Measurements from ENCODE around the gene ATP10D.
A peak's percentile ranks its signal among the peaks of the same experiment; 100 is the strongest.
"Not testable (repeated sequence)": the region's sequence is repeated elsewhere in the genome, so short reads cannot be mapped to it uniquely, and the experiment has no call there.

The ATP10D gene

DNA sequence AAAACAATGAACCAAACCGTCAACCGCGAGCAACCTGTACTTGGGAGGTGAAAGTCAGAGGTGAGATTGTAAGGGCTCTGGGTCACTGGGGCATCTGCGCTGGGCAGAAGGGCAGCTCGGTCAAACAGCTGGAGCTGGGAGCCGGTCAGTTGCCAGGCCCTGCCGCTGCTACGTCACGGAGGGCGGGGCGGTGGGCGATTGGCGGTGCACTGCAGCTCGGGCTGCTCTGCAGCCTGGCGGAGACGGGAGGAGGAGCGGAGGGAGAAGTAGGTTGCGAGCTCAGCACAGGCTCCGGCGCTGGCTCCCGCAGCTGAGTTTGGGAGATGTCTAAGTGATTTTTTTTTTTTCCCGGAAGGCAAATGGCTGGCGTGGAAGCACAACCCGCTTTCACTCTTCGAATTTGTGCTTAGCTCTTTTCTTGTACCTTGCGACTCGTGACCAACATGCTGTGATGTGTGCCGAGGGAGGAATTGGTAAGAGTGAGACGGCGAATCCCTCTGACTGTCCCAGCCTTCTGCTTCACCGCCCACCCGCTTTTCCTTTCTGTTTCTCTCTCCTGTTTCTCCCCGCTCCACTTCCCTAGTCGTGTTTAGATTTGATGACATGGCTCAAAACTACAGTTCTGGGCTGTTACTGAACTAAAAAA is at the start of gene ATP10D:
ATP10D (plus strand) TSS at position 229 of the 646 bp plus-strand sequence. CDS start 27,266 bp downstream, outside the sequence.
- peak; percentile 75 for DNase-seq (ENCODE audit: low spot score)

DNA sequence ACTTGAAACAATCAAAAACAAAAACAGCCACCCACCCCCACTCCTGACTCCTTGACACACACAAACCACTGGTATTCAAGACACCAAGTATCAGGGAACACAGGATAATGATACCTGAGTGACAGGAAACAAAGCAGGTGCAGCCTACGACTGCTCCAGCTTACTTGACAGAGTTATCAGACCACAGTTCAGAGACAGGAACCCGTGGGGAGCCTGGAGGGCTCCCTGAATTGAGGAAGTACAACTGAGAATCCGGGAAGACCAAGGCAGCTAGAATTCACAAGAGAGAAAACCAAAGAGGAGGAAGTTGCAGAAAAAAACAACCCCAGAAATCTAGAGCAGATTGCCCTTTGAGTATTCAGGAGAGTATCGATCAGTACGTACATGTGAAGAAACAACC is 42.1 kb upstream of the ATP10D start:
- DNase-seq (ENCODE audit: low spot score): no peak

DNA sequence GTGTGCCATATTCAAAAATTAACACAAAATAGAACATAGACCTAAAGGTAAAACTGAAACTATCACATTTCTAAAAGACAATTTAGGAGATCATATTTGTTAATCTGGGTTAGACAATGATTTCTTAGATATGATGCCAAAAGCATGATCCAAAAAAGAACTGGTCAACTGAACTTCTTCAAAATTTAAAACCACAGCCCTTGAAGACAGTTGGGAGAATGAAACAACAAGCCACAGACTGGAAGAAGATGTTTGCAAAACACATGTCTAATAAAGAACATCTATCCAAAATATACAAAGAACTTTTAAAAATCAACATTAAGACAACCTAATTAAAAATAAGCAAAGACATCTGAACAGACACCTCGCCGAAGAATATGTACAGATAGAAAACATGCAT is 41.0 kb upstream of the ATP10D start:
- DNase-seq (ENCODE audit: low spot score): no peak

DNA sequence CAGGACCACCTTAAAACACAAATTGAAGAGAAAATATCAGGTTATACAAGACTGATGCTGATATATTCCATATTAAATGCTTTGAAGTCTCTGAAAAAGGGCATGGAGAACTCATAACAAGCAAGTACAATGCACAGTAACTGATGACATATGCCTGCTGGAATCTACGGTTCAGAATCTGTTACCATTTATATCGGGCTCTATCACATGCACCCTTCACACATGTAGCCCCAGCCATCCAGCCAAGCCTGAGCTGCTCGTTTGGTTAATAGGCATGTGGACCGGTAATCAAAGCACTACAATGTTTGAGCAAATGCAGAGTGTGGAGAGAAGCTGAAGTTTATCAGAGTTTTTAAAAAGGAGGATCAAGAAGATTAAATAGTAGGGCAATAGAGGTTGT is 33.4 kb upstream of the ATP10D start:
- no peak for DNase-seq (ENCODE audit: low spot score)

DNA sequence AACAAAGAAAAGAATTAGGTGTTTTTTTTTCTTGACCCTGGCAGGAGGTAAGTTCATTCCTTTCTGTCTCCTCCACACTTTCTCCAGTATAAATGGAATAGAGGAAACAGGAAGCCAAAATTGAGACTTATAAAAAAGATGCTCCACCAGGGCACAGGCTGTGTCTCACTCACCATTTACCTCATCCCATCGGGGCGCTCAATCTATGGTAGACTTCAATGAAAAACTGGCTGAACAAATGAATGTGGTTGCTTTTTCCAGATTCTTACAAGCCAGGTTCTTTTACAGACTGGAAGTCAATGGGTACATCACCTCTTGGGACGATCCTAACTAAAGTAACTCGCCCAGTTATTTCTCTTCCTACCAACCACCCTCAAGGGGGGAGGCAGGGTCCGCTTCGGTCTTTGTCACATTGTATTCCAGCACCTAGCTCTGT is 22.3 kb upstream of the ATP10D start:
- DNase-seq (ENCODE audit: low spot score): no peak

- DNase-seq (ENCODE audit: low spot score): peak; percentile 97
These were observed 21.7 kb upstream of the ATP10D start, which contains the start of gene COMMD8 for GRCh38 chr4:47463235-47463956. Gene COMMD8 (minus strand): TSS chr4:47463702. CDS start chr4:47463651, 51 bp downstream.

DNA sequence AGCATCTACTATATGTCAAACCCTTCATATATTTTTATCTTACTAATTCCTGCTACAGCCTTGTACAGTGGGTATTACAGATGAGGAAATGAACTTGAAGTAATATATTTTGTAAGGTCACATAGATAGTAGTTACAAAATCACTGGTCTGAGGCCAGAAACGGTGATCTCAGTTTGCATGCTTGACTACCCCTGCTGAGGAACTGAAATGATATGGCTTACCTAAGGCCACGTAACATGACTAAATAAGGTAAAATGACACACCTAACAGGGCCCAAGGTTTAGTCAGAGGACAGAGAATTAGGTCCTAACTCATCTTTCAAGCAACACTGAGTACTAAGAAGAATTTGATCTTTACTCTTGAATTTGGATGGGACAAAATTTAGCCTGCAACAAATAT is 20.1 kb upstream of the ATP10D start:
- peak; percentile 58 for DNase-seq (ENCODE audit: low spot score)

DNA sequence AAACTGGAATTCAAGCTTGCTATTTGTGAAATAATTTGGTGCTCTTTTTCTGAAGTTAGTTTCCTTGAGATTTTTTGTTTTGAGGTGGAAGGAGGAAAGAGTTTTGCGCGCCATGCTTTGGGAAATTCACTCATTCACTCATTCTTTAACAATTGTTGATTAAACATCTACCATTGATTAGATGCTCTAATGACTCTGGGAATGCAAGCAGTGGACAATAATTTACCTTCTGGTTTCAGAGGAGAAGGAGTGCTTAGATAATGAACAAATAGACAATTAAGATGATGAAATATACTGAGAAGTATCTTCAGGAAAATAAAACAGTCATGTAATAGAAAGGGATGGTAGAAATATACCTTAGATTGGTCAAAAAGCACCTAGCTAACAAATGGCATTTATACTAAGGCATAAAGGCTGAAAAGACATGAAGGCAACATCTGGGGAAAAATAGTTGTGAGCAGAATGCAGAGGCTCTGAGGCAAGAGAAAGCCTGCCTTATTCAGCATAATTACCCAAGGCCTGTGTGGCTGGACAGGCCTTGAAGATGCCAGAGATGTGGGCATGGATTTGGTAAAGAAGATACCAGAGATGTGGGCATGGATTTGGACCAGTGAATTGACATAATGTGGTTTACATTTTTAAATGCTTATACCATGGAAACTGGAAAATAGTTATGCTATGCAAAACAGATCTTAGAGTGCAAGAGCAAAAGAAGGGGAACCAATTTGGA is 18.9 kb upstream of the ATP10D start:
- DNase-seq (ENCODE audit: low spot score): no peak

DNA sequence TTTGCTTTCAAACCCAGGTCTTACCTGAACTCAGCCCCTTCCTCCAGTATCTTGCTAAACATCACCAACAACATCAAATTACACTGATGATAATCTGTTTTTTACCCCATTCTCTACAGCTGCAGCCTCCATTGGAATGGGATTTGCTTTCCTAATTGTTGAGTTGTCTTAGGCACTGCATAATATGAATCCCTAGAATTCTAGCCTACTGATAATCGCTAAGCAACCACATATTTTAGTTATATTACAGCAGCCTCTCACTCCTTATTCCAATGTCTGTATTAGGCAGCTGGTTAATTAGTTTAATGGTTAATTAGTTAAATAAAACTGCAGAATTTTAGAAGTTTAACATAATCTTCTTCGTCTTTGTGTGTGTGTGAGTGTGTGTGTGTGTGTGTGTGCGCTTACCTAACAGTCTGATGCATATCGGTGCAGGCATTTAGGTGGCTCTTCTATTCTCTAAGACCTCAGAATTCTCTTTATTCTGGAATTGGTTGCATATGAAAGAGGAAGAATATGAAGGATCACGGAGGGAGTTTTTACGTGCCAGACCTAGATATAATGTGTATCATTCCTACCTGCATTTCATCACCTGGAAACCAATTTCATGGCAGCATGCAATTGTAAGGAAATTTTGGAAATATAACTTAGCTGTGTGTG is 16.2 kb upstream of the ATP10D start:
- no peak for DNase-seq (ENCODE audit: low spot score)

- no peak for DNase-seq (ENCODE audit: low spot score)
These were observed 15.1 kb upstream of the ATP10D start for GRCh38 chr4:47469951-47470350.

- DNase-seq (ENCODE audit: low spot score): no peak
These were observed 14.0 kb upstream of the ATP10D start for GRCh38 chr4:47471064-47471463.

- no peak for DNase-seq (ENCODE audit: low spot score)
These were observed 13.5 kb upstream of the ATP10D start for GRCh38 chr4:47471591-47471990.

- no peak for DNase-seq (ENCODE audit: low spot score)
These were observed 11.8 kb upstream of the ATP10D start for GRCh38 chr4:47473141-47473750.

DNA sequence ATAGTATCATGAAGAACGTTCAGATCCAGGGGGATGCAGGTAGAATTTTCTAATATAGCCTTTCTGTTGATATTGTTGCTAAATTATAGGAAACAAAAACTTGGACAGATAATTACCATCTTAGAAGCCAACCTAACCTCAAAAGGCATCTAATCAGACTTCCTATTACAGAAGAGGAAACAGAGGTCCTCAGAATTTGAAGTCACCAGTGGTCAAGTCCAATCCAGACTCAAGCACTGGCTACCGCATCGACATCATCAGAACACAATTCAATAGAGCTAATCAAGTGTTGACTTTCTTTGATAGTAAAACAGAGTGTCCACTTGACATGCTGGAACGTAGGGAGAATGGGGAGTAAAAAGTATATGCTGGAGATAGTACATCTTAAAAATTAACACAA is 10.3 kb upstream of the ATP10D start:
- DNase-seq (ENCODE audit: low spot score): no peak

DNA sequence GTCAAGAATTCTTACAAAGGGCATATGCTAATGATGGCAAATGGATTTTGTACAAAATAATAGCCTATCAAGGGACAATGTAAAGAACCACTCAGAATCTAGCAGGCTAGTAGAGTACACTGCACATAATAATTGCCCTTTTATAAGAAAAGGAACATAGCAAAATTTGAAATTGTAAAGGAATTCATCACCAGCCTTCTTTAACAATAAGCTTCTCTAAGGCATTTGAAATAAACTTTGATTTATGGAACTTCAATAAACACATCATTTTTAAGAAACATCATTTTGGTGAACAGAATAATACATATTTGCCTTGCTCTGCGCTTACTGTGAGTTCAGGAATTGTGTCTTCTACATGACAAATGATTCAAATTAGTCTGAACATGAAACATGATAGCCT is 9.7 kb upstream of the ATP10D start:
- no peak for DNase-seq (ENCODE audit: low spot score)

- DNase-seq (ENCODE audit: low spot score): no peak
These were observed 6.3 kb upstream of the ATP10D start for GRCh38 chr4:47478804-47479203.

DNA sequence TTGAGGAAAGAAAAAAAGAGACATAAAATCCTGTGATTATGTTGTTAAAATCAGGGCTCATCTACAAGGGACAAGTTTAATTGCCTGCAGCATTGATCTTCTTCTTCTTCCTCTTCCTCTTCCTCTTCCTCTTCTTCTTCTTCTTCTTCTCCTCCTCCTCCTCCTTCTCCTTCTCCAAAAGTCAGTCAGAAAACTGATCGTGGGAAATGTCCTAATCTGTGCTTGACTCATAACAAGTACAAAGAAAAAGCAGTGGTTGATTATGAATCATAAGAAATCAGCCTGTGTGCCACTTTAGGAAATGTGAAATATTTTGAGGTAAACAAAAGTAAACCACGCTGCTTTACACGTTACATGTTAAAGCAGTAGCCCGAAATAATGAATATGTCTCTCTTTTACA is 2.7 kb upstream of the ATP10D start:
- DNase-seq (ENCODE audit: low spot score): no peak

DNA sequence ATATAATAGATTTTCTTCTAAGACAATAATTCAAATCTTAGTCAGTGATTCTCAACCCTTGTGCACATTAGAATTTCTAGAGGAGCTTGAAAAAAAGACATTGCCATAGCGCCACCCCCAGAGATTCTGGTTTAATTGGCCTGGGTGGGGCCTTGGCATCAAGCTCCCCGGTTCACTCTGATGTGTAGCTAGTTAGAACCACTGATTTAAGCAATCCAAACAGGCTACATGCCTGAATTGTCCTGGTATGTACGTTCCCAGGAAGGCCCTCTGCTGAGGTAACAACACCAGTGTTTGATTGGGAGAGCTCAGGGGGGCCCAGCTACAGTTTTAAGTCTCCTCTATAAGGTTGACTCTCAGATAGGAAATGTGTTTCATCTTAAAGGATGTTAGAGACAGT is 1.3 kb upstream of the ATP10D start:
- DNase-seq (ENCODE audit: low spot score): no peak

GRCh38 chr4:47484168-47484567 is 907 bp upstream of the ATP10D start:
- no peak for DNase-seq (ENCODE audit: low spot score)

DNA sequence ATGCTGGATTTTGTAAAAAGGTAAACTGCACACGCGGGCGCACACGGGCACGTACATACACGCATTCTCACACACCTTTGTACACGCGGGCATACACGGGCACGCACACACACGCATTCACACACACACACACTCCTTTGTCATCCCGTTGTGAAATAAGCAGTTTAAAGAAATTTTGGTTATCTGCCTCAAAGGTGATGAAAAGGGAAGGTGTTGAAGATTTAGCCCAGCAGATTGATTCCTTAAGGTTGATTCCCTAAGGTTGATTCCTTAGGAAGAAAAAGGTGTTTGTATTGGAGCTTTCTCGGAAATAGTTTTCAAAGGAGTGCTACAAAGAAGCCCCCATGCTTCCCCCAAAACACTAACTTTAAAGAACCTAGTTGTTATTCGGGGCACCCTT is 693 bp downstream of the ATP10D start:
- no peak for DNase-seq (ENCODE audit: low spot score)

DNA sequence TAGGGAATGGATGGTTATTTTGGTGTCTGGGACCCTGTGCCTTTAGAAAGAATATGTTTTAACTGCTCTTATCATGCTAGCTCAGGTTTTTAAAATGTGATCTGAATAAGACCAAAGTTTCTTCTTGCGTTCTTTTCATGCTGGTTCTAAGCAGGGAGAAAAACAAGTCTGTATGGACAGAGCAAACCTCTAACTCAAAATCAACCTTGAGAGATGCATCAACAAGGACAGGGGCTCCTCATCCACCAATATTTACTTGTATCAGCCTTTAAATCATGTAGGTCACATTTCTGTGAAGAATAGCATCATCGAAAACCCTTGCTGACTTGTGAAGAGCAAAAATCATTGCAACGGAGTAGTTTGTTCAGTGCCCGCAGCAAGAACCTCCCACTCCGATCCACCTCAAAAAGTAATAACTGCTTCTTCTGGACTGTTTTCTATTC is 1.2 kb downstream of the ATP10D start:
- no peak for DNase-seq (ENCODE audit: low spot score)

- DNase-seq (ENCODE audit: low spot score): not testable (repeated sequence)
These were observed 1.7 kb downstream of the ATP10D start for GRCh38 chr4:47486727-47487126.

All from hematopoietic multipotent progenitor cell treated with erythropoietin and hydrocortisone succinate and interleukin-3 and kit ligand, for 17 days (in vitro differentiated cells).